OCI-LY1 (cell line): ENCODE measurements around the gene POLD3.

Source experiments
- EZH2 ChIP-seq: fragments of 200-600 bp; sonication (generic), shearing (Covaris generic); IDR thresholded peaks from 2 replicates; pipeline ENCODE4 v1.8.0; 2017; ENCODE audit warnings: borderline replicate concordance, mixed run types, mild to moderate bottlenecking, antibody characterized with exemption, low read length, moderate library complexity, mixed read lengths
- TF ChIP-seq, protein P1 (sequence below): fragments of 200-600 bp; sonication (generic), shearing (Covaris generic); IDR thresholded peaks from 2 replicates; pipeline ENCODE4 v1.5.1; 2017; ENCODE audit warnings: mild to moderate bottlenecking, antibody characterized with exemption, low read length, moderate library complexity, mixed read lengths

DNA sequence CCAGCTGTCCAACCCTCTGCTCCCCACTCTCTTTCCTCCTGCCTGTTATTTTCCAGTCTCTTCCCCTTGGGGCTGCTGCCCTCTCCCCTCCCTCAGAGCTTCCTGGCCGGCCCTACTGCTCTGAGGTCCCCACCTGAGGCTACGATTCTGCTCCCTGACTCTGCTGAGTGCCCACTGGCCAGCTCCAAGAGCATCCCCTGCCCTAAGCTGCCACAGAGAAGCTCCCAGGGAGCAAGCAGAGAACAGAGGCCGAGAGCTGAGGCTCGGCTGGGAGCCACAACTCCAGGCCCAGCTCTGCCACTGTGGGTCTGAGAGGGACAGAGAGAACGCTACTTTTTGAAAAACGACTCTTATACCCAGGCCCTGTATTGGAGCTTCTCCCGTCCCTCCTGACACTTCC, 77.8 kb downstream of the POLD3 start:
- TF ChIP-seq, protein P1, sequence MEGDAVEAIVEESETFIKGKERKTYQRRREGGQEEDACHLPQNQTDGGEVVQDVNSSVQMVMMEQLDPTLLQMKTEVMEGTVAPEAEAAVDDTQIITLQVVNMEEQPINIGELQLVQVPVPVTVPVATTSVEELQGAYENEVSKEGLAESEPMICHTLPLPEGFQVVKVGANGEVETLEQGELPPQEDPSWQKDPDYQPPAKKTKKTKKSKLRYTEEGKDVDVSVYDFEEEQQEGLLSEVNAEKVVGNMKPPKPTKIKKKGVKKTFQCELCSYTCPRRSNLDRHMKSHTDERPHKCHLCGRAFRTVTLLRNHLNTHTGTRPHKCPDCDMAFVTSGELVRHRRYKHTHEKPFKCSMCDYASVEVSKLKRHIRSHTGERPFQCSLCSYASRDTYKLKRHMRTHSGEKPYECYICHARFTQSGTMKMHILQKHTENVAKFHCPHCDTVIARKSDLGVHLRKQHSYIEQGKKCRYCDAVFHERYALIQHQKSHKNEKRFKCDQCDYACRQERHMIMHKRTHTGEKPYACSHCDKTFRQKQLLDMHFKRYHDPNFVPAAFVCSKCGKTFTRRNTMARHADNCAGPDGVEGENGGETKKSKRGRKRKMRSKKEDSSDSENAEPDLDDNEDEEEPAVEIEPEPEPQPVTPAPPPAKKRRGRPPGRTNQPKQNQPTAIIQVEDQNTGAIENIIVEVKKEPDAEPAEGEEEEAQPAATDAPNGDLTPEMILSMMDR = no peak
- TF ChIP-seq EZH2 = no peak
